Central memory CD8-positive, alpha-beta T cell (primary cell): ENCODE results near the gene CCDC116.

Source experiments
- ATAC-seq: fragments of 150-1000 bp; cut with Tn5 transposase; replicated peaks from 2 replicates; pipeline ENCODE4 v1.10.0; 2022; ENCODE audit warnings: mild to moderate bottlenecking, moderate FRiP score, moderate number of reproducible peaks; ENCODE audit not compliant: poor library complexity, severe bottlenecking; ENCODE audit errors: extremely low read depth
- DNase-seq, 2 donors: peaks; one replicate each; pipeline ENCODE4 v3.0.0; 2021; ENCODE audit warnings: low spot score in 2 of 2
- H3K27ac Mint-ChIP-seq: one replicate; pipeline ENCODE4 v1.8.0; 2022; ENCODE audit warnings: low read depth, mild to moderate bottlenecking, moderate library complexity, mixed read lengths
- H3K27me3 Mint-ChIP-seq: one replicate; pipeline ENCODE4 v1.8.0; 2022; ENCODE audit warnings: mixed read lengths
- H3K36me3 Mint-ChIP-seq: one replicate; pipeline ENCODE4 v1.8.0; 2022; ENCODE audit warnings: mild to moderate bottlenecking, moderate library complexity, mixed read lengths; ENCODE audit not compliant: insufficient read depth
- H3K4me1 Mint-ChIP-seq: one replicate; pipeline ENCODE4 v1.8.0; 2022; ENCODE audit warnings: mixed read lengths
- H3K4me3 Mint-ChIP-seq: one replicate; pipeline ENCODE4 v1.8.0; 2022; ENCODE audit warnings: mild to moderate bottlenecking, moderate library complexity, mixed read lengths
- H3K9me3 Mint-ChIP-seq: one replicate; pipeline ENCODE4 v1.8.0; 2022; ENCODE audit warnings: mixed read lengths

CCDC116 gene

DNA sequence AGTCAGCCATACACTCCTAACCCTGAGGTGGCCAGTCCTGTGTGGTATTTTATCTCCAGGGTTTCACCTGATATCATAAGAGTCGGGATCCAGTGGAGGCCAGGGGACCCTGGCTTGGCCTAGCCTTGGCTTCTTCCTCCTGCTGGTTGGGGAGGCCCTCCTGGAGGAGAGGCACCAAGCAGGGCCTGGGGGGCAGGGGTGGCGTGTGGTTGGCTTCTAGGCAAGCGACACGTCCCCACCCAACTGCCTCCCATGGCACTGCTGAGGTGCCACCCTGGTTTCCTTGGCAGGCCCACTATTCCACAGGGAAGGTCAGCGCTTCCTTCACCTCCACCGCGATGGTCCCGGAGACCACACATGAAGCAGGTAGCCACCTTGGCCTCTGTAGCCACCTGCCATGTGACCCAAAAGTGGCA is 53.6 kb downstream of the CCDC116 start:
- H3K27me3 Mint-ChIP-seq, result no peaks in the 10 kb centered on the region
- peaks cover 31% of the 10 kb centered on the region for H3K36me3 Mint-ChIP-seq
- no peak overlapping the region for H3K4me3 Mint-ChIP-seq
- no peak for ATAC-seq
- H3K9me3 Mint-ChIP-seq, result no peaks in the 10 kb centered on the region
- no peak for DNase-seq
- H3K27ac Mint-ChIP-seq, result no peak overlapping the region
- peaks cover 12% of the 10 kb centered on the region for H3K4me1 Mint-ChIP-seq
